ENCODE data around the gene B9D1. TPM values are rescaled to one million over a fixed set of nuclear protein-coding genes. Genes with fewer than 3 reads are reported as not detected.

The B9D1 gene
- polyA plus RNA-seq, 1 experiment, result 55.8 TPM

- DNase-seq (ENCODE audit: low read depth), result no peak
- CTCF ChIA-PET, result no interaction called here
- no peaks in the 10 kb centered on the region for H3K36me3 ChIP-seq (ENCODE audit: control insufficient read depth, insufficient read depth, low read length)
- POLR2A ChIA-PET, result no interaction called here
- no peak overlapping the region for H3K4me3 ChIP-seq (ENCODE audit: low read depth, low read length)
- no peak for TF ChIP-seq CTCF (IDR thresholded peaks at IDR 0.05; ENCODE audit: insufficient read depth, low read depth, low read length)
- H3K27me3 ChIP-seq (ENCODE audit: control insufficient read depth, insufficient read depth, low read length), result no peaks in the 10 kb centered on the region
These were observed 41.7 kb upstream of the B9D1 start for GRCh38 chr17:19404264-19404663.

DNA sequence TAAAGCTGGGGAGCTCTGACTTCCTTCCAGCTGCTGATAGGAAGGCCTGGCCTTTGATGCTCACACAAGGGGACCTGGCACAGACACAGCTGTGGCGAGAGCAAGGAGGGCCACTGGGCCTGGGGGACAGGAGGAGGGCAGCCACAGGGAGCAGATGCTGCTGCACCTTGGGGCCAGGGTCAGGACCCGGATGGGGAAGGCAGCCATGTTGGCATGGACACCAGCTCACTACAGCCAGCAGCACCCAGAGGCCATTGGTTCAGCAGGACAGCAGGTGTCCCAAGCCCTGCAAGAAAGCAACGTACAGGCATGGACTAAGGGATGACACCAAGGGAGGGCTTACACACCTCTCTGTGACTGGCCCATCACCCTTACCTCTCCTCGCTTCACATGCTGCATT, 40.5 kb upstream of the B9D1 start:
- POLR2A ChIA-PET, result no interaction called here

DNA sequence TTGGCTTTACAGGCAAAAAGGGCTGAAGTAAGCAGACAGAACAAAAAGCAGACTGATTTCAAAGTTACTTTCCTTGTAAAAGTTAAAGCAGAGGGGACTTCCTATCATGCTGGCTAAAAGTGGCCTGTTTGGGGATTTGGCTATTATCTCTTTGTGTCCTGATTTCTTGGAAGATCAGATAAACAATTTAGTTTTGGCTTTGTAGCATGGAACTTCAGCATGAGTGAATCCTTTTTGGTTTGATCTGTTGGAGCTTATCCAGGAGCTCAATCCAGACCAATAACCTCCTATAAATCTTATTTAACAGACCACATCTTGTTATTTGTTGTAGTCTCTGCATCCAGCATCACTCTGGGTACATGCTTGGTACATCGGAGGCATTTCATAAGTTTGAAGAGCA, 39.6 kb upstream of the B9D1 start:
- ChIA-PET CTCF (interaction anchor here (1.6 to 2.2 kb wide), 2 partner anchors 10 to 39 kb away, joined by 6 to 9 read pairs; partner anchors contain the start of gene B9D1), POLR2A (no interaction called here)
- no peak for TF ChIP-seq CTCF (IDR thresholded peaks at IDR 0.05; ENCODE audit: insufficient read depth, low read depth, low read length)
- Histone ChIP-seq H3K4me3 (ENCODE audit: low read depth, low read length) (no peak overlapping the region), H3K36me3 (ENCODE audit: control insufficient read depth, insufficient read depth, low read length) (no peaks in the 10 kb centered on the region), H3K27me3 (ENCODE audit: control insufficient read depth, insufficient read depth, low read length) (no peaks in the 10 kb centered on the region)
- DNase-seq (ENCODE audit: low read depth), result no peak

More for the DNA sequence above, 40.5 kb upstream of the B9D1 start:
- no peak for DNase-seq (ENCODE audit: low read depth)
- TF ChIP-seq CTCF (IDR thresholded peaks at IDR 0.05; ENCODE audit: insufficient read depth, low read depth, low read length), result no peak
- H3K4me3 ChIP-seq (ENCODE audit: low read depth, low read length), result no peak overlapping the region
- CTCF ChIA-PET, result interaction anchor here (1.6 kb wide), 1 partner anchor 40 kb away, joined by 6 read pairs; the partner anchor contains the start of gene B9D1
- no peaks in the 10 kb centered on the region for H3K27me3 ChIP-seq (ENCODE audit: control insufficient read depth, insufficient read depth, low read length)
- H3K36me3 ChIP-seq (ENCODE audit: control insufficient read depth, insufficient read depth, low read length), result no peaks in the 10 kb centered on the region

GRCh38 chr17:19401321-19402010, 38.9 kb upstream of the B9D1 start:
- no peak overlapping the region for H3K4me3 ChIP-seq (ENCODE audit: low read depth, low read length)
- no peak for TF ChIP-seq CTCF (IDR thresholded peaks at IDR 0.05; ENCODE audit: insufficient read depth, low read depth, low read length)
- H3K36me3 ChIP-seq (ENCODE audit: control insufficient read depth, insufficient read depth, low read length), result no peaks in the 10 kb centered on the region
- DNase-seq (ENCODE audit: low read depth), result no peak
- H3K27me3 ChIP-seq (ENCODE audit: control insufficient read depth, insufficient read depth, low read length), result no peaks in the 10 kb centered on the region
- ChIA-PET CTCF (interaction anchor here (1.6 to 2.2 kb wide), 2 partner anchors 9 to 38 kb away, joined by 6 to 9 read pairs; partner anchors contain the start of gene B9D1), POLR2A (no interaction called here)

DNA sequence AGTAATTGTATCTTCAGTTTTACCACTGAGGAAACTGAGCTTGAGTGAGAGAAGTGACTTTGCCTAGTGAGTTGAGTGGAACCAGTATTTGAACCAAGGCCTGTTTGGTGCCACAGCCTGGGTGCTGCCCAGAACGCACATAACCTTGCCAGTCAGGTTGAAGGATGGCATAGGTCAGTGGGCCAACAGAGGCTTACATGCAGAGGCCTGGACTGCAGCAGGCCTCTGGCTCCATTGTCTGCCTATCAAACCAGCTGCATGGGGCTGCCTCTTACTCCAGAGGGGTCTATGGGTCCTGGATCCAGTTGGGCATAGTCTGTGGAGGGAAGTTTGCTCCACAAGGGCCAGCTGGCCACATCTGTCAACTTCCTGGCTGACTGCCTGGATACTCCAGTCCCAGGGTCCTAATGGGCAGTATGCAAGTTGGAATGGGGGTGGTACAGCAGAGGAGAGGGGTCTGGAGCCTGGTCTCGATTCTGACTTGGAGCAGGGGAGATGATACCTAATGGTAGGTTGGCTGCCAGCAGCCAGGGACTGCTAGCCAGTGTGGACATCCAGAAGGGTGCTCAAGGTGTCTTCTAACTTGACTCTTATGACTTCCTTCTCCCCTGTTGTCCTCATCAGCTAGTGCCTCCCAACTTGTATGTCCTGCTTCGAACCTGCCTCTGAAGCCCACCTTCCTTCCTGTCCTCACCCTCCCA, 37.4 kb upstream of the B9D1 start:
- TF ChIP-seq CTCF (IDR thresholded peaks at IDR 0.05; ENCODE audit: insufficient read depth, low read depth, low read length), result no peak
- ChIA-PET POLR2A (no interaction called here), CTCF (interaction anchor here (1.4 kb wide), 1 partner anchor 47 kb away, joined by 3 read pairs; no protein-coding TSS in a partner anchor)
- Histone ChIP-seq H3K27me3 (ENCODE audit: control insufficient read depth, insufficient read depth, low read length) (no peaks in the 10 kb centered on the region), H3K36me3 (ENCODE audit: control insufficient read depth, insufficient read depth, low read length) (no peaks in the 10 kb centered on the region), H3K4me3 (ENCODE audit: low read depth, low read length) (no peak overlapping the region)
- no peak for DNase-seq (ENCODE audit: low read depth)
